Immature natural killer cell (primary cell): ENCODE measurements around the gene TBC1D19. TPM values are rescaled to one million over a fixed set of nuclear protein-coding genes. Genes with fewer than 3 reads are reported as not detected.

Experiments used
- DNase-seq, 3 donors: peaks; one replicate each; pipeline ENCODE4 v3.0.0; 2022; ENCODE audit warnings: mixed read lengths in 1 of 3
- H3K27ac Mint-ChIP-seq, 6 donors: one replicate each; pipeline ENCODE4 v1.8.0; 2020; ENCODE audit warnings: mixed read lengths in 6 of 6, mild to moderate bottlenecking in 5 of 6, inconsistent platforms in 4 of 6, moderate library complexity in 3 of 6
- H3K27me3 Mint-ChIP-seq, 3 donors: one replicate each; pipeline ENCODE4 v1.8.0; 2020 to 2021; ENCODE audit warnings: low read depth in 3 of 3, mild to moderate bottlenecking in 3 of 3, mixed read lengths in 3 of 3, moderate library complexity in 3 of 3, inconsistent platforms in 1 of 3
- H3K36me3 Mint-ChIP-seq, 3 donors: one replicate each; pipeline ENCODE4 v1.8.0; 2020; ENCODE audit warnings: mixed read lengths in 3 of 3, inconsistent platforms in 2 of 3, mild to moderate bottlenecking in 2 of 3
- H3K4me1 Mint-ChIP-seq, 2 donors: one replicate each; pipeline ENCODE4 v1.8.0; 2020; ENCODE audit warnings: inconsistent platforms in 2 of 2, mild to moderate bottlenecking in 2 of 2, mixed read lengths in 2 of 2, moderate library complexity in 1 of 2
- H3K4me3 Mint-ChIP-seq, 5 donors: one replicate each; pipeline ENCODE4 v1.8.0; 2020; ENCODE audit warnings: mild to moderate bottlenecking in 5 of 5, mixed read lengths in 5 of 5, inconsistent platforms in 3 of 5, moderate library complexity in 3 of 5
- H3K9me3 Mint-ChIP-seq, 6 donors: one replicate each; pipeline ENCODE4 v1.8.0; 2020; ENCODE audit warnings: mild to moderate bottlenecking in 6 of 6, mixed read lengths in 6 of 6, inconsistent platforms in 4 of 6, moderate library complexity in 3 of 6
- polyA plus RNA-seq, 3 donors: library from polyadenylated mRNA; unstranded; fragments of 300-500 nt; fragmentation: Illumina TruSeq; gene quantifications; one replicate each; pipeline ENCODE4 v1.2.3, GENCODE V29; 2021

Gene TBC1D19
- polyA plus RNA-seq, 3 donors from 2014 or later, result 2.8 to 7.4 (median 7.2) TPM

GRCh38 chr4:26763648-26764047 lies 179.8 kb downstream of the TBC1D19 start:
- no peak for DNase-seq

GRCh38 chr4:26764231-26764630 lies 180.3 kb downstream of the TBC1D19 start:
- H3K9me3 Mint-ChIP-seq, result no peaks in the 10 kb centered on the region
- H3K4me1 Mint-ChIP-seq, result no peaks in the 10 kb centered on the region
- no peak overlapping the region for H3K4me3 Mint-ChIP-seq
- no peak overlapping the region for H3K27ac Mint-ChIP-seq
- no peak for DNase-seq
- peaks cover 13 to 30% (median 23%) of the 10 kb centered on the region in 3 donors for H3K36me3 Mint-ChIP-seq
- H3K27me3 Mint-ChIP-seq, result no peaks in the 10 kb centered on the region

More at GRCh38 chr4:26763648-26764047, 179.8 kb downstream of the TBC1D19 start:
- Mint-ChIP-seq H3K27me3 (no peaks in the 10 kb centered on the region), H3K27ac (no peak overlapping the region), H3K4me3 (no peak overlapping the region), H3K36me3 (peaks cover 16 to 34% (median 26%) of the 10 kb centered on the region in 3 donors), H3K4me1 (no peaks in the 10 kb centered on the region), H3K9me3 (no peaks in the 10 kb centered on the region)

DNA sequence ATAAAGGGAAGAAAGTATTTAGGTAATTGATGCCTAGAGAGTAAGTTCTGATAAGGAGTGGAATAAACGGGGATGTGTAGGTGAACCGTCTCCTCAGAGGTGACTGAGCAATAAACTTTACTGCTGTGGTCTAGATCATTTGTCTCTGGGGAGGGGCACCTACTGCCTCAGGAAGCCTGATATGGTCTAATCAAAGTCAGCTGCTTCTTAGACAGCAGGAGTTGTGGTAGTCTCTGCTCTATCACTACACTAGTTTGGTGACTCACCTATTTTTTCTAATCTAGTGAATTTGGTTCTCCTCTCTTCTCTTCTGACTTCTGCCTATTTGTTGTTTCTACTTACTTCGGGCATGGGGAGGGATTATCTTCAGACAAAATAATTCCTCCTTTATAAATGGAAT lies 181.6 kb downstream of the TBC1D19 start:
- Mint-ChIP-seq H3K4me3 (no peak overlapping the region), H3K36me3 (peaks cover 11 to 31% (median 21%) of the 10 kb centered on the region in 3 donors), H3K9me3 (no peaks in the 10 kb centered on the region), H3K27me3 (no peaks in the 10 kb centered on the region), H3K4me1 (no peaks in the 10 kb centered on the region), H3K27ac (peak overlapping the region in 1 of 6 donors; percentile 6)
- DNase-seq, result no peak

GRCh38 chr4:26766141-26766540 lies 182.3 kb downstream of the TBC1D19 start:
- Mint-ChIP-seq H3K27ac (peak overlapping the region in 1 of 6 donors; percentile 6), H3K4me3 (no peak overlapping the region), H3K36me3 (peaks cover 18 to 37% (median 28%) of the 10 kb centered on the region in 3 donors), H3K27me3 (no peaks in the 10 kb centered on the region), H3K4me1 (no peaks in the 10 kb centered on the region), H3K9me3 (no peaks in the 10 kb centered on the region)
- no peak for DNase-seq

DNA sequence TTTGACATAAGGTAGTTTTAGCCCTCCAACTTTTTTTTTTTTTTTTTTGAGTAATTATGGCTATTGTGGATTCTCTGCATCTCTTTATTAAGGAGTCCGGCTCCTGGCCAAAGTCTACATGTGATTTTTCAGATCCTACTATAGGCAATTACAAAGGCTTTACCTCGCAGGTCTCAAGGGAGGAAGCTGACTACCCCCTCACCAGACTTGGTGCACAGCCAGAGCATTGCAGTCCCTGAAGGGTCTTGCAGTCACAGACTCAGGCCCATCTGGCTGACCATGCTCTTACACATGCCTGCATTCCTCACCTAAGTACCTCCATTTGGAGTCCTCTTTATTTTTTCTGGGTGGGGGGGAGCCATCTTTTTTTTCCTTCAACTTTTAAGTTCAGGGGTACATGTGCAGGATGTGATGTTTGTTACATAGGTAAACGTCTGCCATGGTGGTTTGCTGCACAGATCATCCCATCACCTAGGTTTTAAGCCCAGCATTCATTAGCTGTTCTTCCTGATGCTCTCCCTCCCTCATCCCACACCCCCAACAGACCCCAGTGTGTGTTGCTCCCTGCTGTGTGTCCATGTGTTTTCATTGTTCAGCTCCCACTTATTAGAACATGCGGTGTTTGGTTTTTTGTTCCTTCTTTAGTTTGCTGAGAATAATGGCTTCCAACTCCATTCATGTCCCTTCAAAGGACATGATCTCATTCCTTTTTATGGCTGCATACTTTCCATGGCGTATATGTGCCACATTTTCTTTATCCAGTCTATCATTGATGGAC lies 188.4 kb downstream of the TBC1D19 start:
- Mint-ChIP-seq H3K27me3 (no peaks in the 10 kb centered on the region), H3K4me3 (no peak overlapping the region), H3K27ac (no peak overlapping the region), H3K9me3 (no peaks in the 10 kb centered on the region), H3K36me3 (peaks cover 30 to 54% (median 41%) of the 10 kb centered on the region in 3 donors), H3K4me1 (no peaks in the 10 kb centered on the region)
- no peak for DNase-seq

DNA sequence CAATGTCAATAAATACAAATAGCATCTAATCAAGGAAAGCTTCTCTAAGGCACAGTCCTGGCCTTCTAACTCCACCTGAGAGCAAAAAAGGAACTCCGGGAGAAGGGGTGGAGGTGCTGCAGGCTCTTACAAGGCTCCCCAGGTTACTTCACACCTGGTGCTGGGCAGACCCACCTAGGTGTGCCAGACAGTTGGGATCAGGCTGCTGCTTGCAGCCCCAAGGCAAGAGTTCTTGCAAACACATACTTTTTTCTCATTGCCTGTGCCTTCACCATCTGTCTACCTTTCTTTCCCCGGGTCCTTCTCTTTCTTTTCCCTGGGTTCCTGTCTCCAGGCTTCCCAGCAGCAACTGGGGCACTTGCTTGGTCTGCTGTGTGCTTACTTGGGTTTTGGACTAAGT lies 195.3 kb downstream of the TBC1D19 start:
- no peak overlapping the region for H3K27ac Mint-ChIP-seq
- DNase-seq, result no peak
- peaks cover 0 to 4% (median 0%) of the 10 kb centered on the region in 3 donors for H3K27me3 Mint-ChIP-seq
- H3K4me3 Mint-ChIP-seq, result no peak overlapping the region
- H3K9me3 Mint-ChIP-seq, result no peaks in the 10 kb centered on the region
- H3K4me1 Mint-ChIP-seq, result peaks cover 17 to 18% of the 10 kb centered on the region in 2 donors
- peaks cover 15 to 29% (median 19%) of the 10 kb centered on the region in 3 donors for H3K36me3 Mint-ChIP-seq

DNA sequence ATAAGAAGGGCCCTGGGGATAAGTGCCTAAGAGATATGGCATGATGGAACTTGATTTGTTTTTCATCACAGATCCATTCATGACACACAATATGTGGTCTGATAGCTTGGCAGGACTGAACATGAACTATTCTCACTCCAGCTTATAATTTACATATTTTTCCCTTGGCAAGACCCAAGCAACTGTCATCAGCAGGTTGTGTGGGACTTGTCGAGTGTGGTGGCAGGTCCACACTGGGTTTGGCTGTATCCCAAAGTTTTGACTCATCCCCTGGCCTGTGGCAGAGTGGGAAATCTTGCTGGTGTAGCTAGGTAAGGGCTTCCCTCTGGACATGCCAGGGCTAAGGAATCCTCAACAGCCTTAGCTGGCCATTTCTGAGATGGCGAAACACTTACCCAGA lies 195.8 kb downstream of the TBC1D19 start:
- Mint-ChIP-seq H3K9me3 (no peaks in the 10 kb centered on the region), H3K4me3 (no peak overlapping the region), H3K27ac (no peak overlapping the region), H3K4me1 (peaks cover 17 to 18% of the 10 kb centered on the region in 2 donors), H3K36me3 (peaks cover 12 to 26% (median 19%) of the 10 kb centered on the region in 3 donors), H3K27me3 (peaks cover 0 to 4% (median 0%) of the 10 kb centered on the region in 3 donors)
- no peak for DNase-seq

DNA sequence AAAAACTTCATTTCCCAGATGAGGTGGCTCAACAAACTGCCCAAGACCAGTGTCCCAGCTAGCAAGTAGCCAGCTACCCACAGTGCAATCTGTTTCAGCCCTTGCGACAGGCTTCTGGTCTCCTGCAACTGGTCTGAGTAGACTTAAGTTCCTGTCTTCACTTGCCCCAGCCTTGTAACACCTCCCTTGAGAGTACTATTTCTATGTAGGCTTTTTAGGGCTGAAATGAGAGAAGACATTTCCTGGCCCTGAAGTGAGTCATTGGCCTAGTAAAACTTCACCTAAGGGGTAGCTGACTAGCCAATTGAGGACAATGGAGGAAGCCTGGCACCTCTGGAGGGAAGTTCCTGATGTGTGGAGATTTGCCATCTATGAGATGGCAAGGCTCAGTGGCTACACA lies 196.7 kb downstream of the TBC1D19 start:
- H3K27me3 Mint-ChIP-seq, result peaks cover 0 to 4% (median 0%) of the 10 kb centered on the region in 3 donors
- H3K4me1 Mint-ChIP-seq, result peaks cover 17 to 18% of the 10 kb centered on the region in 2 donors
- H3K4me3 Mint-ChIP-seq, result no peak overlapping the region
- DNase-seq, result no peak
- no peaks in the 10 kb centered on the region for H3K9me3 Mint-ChIP-seq
- H3K36me3 Mint-ChIP-seq, result peaks cover 12 to 29% (median 16%) of the 10 kb centered on the region in 3 donors
- H3K27ac Mint-ChIP-seq, result peak overlapping the region in 2 of 6 donors; percentile 39 to 55

GRCh38 chr4:26782168-26782829 lies 198.4 kb downstream of the TBC1D19 start:
- H3K4me3 Mint-ChIP-seq, result no peak overlapping the region
- no peaks in the 10 kb centered on the region for H3K9me3 Mint-ChIP-seq
- H3K27me3 Mint-ChIP-seq, result peaks cover 0 to 5% (median 4%) of the 10 kb centered on the region in 3 donors
- H3K36me3 Mint-ChIP-seq, result peaks cover 12 to 31% (median 13%) of the 10 kb centered on the region in 3 donors
- no peak for DNase-seq
- H3K4me1 Mint-ChIP-seq, result peaks cover 18 to 19% of the 10 kb centered on the region in 2 donors
- H3K27ac Mint-ChIP-seq, result peak overlapping the region in 1 of 6 donors; percentile 0

GRCh38 chr4:26782830-26783202 lies 198.9 kb downstream of the TBC1D19 start:
- no peak for DNase-seq
- Mint-ChIP-seq H3K27me3 (peaks cover 0 to 7% (median 4%) of the 10 kb centered on the region in 3 donors), H3K4me1 (peaks cover 23% of the 10 kb centered on the region in 2 donors), H3K36me3 (peaks cover 12 to 31% (median 13%) of the 10 kb centered on the region in 3 donors), H3K27ac (no peak overlapping the region), H3K4me3 (no peak overlapping the region), H3K9me3 (no peaks in the 10 kb centered on the region)

DNA sequence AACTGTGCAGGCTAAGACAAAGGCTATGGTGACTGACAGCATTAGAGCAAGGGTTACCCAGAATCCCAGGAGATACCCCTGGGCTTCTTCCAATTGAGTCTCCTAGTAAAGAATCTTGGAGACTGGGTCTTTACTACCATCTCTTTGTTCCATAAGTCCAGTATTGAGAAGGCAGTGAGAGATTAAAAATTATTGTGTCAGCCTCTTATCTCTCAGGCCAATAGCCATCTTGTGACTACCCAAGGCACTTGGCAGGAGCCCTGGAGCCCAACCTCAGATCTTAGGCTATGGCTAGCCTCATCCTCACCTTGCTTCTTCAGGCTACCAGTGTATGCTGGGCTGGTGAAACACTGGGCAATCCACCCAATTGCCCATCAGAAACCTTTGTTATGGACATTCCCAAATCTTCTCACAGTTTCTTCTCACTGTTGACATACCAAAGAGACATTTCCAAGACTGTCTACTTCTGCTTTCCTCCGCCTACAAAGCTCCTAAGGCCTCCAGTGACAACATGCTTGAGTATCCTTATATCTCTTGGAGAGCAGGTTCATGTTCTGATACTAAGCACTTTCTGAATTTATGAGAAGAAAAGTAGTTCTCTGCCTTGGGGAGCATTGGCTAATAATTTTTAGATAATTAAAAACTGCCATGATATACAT lies 200.5 kb downstream of the TBC1D19 start:
- H3K27me3 Mint-ChIP-seq, result peaks cover 0 to 9% (median 5%) of the 10 kb centered on the region in 3 donors
- H3K9me3 Mint-ChIP-seq, result peaks cover 0 to 2% (median 0%) of the 10 kb centered on the region in 6 donors
- no peak overlapping the region for H3K4me3 Mint-ChIP-seq
- peaks cover 8 to 26% (median 13%) of the 10 kb centered on the region in 3 donors for H3K36me3 Mint-ChIP-seq
- H3K4me1 Mint-ChIP-seq, result peaks cover 37 to 38% of the 10 kb centered on the region in 2 donors
- DNase-seq, result no peak
- no peak overlapping the region for H3K27ac Mint-ChIP-seq

GRCh38 chr4:26785312-26785711 lies 201.4 kb downstream of the TBC1D19 start:
- peaks cover 8 to 30% (median 13%) of the 10 kb centered on the region in 3 donors for H3K36me3 Mint-ChIP-seq
- H3K9me3 Mint-ChIP-seq, result peaks cover 0 to 4% (median 0%) of the 10 kb centered on the region in 6 donors
- H3K4me1 Mint-ChIP-seq, result peaks cover 36 to 44% of the 10 kb centered on the region in 2 donors
- DNase-seq, result no peak
- H3K27ac Mint-ChIP-seq, result peak overlapping the region in 1 of 6 donors; percentile 13
- no peak overlapping the region for H3K4me3 Mint-ChIP-seq
- peaks cover 0 to 9% (median 7%) of the 10 kb centered on the region in 3 donors for H3K27me3 Mint-ChIP-seq

DNA sequence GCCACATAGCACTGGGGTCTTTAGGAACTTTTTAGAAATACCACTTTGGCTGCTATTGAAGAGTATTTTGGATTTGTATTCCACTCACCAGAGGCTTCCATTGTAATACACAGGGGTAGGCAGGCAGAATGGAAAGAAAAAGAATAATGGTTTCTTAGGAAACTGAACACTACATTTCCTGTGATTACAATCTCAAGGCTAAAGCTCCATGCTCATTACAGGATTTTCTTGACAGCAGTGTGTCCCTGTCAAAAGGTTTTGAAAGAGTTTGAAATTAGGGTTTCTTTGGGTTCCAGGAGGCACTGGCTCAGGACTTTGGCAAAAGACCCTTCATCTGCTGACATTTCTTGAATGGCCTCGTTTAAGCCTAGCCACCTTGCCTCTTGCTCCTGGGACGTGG lies 201.9 kb downstream of the TBC1D19 start:
- Mint-ChIP-seq H3K27me3 (peaks cover 0 to 9% (median 7%) of the 10 kb centered on the region in 3 donors), H3K9me3 (peaks cover 0 to 4% (median 0%) of the 10 kb centered on the region in 6 donors), H3K4me3 (no peak overlapping the region), H3K27ac (no peak overlapping the region), H3K36me3 (peaks cover 8 to 31% (median 13%) of the 10 kb centered on the region in 3 donors), H3K4me1 (peaks cover 33 to 40% of the 10 kb centered on the region in 2 donors)
- no peak for DNase-seq
